ENCODE measurements around the gene TACC2.

Gene TACC2

DNA sequence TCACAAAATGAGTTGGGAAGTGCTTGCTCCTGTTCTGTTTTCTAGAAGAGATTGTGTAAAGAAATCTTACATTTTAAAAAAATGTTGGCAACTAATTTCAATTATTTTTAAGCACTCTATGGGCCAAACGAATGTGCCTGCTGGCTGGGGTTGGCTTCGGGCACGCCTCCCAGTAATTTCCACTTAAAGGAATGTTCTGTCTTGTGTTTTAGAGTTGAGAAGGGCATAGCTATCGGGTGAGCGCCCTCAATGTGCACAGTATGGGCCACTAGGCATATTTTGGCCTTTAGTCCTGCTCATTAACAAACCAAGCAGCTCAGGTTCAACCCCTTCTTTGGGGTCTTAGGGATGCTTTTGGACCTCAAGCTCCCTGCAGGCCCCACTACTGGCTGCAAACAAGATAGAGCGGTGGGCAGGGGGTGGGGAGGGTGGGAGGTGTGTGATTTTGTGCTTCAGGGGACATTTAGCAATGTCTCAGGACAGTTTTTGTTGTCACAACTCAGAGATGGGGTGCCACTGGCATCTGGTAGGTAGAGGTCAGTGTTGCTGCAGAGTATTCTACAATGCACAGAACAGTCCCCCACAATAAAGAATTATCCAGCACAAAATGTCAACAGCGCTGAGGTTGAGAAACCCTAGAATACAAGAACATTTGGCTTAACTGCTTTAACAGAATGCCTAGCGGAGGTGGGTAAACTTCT, 40.7 kb downstream of the TACC2 start:
- H3K4me3 ChIP-seq (ENCODE audit: low read depth, low read length) = no peak overlapping the region
- no peak for TF ChIP-seq CTCF (IDR thresholded peaks at IDR 0.05; ENCODE audit: borderline replicate concordance, insufficient read depth, low read depth, low read length)

DNA sequence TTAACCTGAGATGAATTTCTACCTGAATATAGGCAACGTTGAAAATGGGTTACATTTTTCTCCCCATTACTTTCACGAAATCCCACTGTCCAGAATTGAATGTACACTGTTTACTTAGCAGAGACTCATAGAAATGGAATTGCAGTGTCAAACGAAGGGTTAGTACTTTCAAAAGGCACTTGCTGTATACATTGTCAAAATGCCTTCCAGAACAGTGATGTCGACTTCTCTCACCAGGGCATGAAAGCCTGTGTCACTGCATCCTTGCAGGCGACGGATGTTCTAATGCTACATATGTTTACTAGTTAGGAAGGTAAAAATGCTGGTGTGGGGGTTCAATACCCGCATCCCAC, 41.2 kb downstream of the TACC2 start:
- H3K4me3 ChIP-seq (ENCODE audit: low read depth, low read length) = no peak overlapping the region
- TF ChIP-seq CTCF (IDR thresholded peaks at IDR 0.05; ENCODE audit: borderline replicate concordance, insufficient read depth, low read depth, low read length) = no peak

DNA sequence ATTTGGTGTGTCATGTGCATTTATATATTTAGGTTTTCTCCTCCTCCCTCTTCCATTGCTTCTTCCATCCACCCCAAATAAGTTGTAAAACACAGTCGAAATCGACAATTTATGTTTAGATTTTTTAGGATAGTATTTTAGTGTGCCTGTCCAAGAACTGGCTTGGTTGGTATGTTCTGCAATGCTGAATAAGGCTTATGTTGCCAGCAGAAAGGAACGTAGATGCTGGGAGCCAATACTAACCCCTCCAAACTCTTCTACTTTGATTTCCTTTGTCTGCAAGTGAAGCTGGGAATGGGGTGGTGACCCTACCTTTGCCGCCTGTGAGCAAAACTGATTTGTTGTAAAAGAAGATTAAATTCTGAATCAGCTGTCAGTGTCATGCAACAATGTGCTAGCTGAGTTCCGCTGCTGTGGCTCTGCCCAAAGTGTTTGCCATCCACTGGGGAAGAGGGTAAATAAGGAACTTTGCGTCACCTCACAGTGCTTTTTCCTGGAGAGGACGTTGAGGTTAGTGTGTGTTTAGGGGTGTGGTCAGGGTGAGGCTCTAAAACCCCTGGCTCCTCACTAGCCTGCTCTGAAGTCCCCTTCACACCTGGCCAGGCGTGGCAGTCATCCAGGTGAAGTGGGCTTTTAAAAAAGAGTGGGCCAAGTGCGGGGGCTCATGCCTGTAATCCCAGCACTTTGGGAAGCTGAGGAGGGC, 44.4 kb downstream of the TACC2 start:
- TF ChIP-seq CTCF (IDR thresholded peaks at IDR 0.05; ENCODE audit: borderline replicate concordance, insufficient read depth, low read depth, low read length) = no peak
- H3K4me3 ChIP-seq (ENCODE audit: low read depth, low read length) = no peak overlapping the region

GRCh38 chr10:122034149-122034756, 45.3 kb downstream of the TACC2 start:
- no peak for TF ChIP-seq CTCF (IDR thresholded peaks at IDR 0.05; ENCODE audit: borderline replicate concordance, insufficient read depth, low read depth, low read length)
- H3K4me3 ChIP-seq (ENCODE audit: low read depth, low read length) = no peak overlapping the region

GRCh38 chr10:122040786-122041185, 51.8 kb downstream of the TACC2 start:
- H3K4me3 ChIP-seq (ENCODE audit: low read depth, low read length) = no peak overlapping the region
- TF ChIP-seq CTCF (IDR thresholded peaks at IDR 0.05; ENCODE audit: borderline replicate concordance, insufficient read depth, low read depth, low read length) = no peak

DNA sequence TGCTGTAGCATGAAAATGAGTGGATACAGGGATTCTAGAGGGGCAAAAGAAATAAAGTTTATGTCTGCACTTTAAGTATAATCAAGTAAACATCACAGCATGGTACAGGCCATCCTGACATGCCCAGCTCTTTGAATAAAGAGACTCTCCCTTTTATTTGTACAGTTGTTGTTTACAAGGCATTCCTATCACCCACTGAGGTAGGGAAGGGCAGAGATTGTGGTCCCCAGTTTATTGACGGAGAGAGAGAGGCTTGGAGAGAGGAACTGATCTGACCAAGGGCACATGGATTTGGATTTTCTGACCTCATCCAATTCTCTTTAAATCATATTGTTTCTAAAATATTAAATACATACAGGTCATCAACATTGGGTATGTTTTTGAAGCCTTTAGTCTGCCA, 53.9 kb downstream of the TACC2 start:
- H3K4me3 ChIP-seq (ENCODE audit: low read depth, low read length) = no peak overlapping the region
- no peak for TF ChIP-seq CTCF (IDR thresholded peaks at IDR 0.05; ENCODE audit: borderline replicate concordance, insufficient read depth, low read depth, low read length)

Data from GM12875 (cell line).